Suprapubic skin (tissue), 3 donors: ENCODE data around the gene NRSN1.

Source experiments
- EP300 ChIP-seq: sonication (generic); formaldehyde crosslinking; IDR thresholded peaks from one replicate; pipeline ENCODE4 v1.6.1; 2017; ENCODE audit warnings: antibody characterized with exemption
- POLR2A ChIP-seq, 2 donors: fragments of 450-650 bp; IDR thresholded peaks; one replicate each; pipeline ENCODE4 v1.6.1; 2017; ENCODE audit warnings: antibody characterized with exemption in 2 of 2, mild to moderate bottlenecking in 2 of 2, moderate library complexity in 2 of 2
- TF ChIP-seq, protein P1 (sequence below), 2 donors: fragments of 200-600 bp in 1 of 2; fragments of 450-650 bp in 1 of 2; sonication (generic) in 1 of 2; IDR thresholded peaks; one replicate each; pipeline ENCODE4 v1.5.1; 2016 to 2019; ENCODE audit warnings: antibody characterized with exemption in 2 of 2, mild to moderate bottlenecking in 1 of 2, moderate library complexity in 1 of 2

DNA sequence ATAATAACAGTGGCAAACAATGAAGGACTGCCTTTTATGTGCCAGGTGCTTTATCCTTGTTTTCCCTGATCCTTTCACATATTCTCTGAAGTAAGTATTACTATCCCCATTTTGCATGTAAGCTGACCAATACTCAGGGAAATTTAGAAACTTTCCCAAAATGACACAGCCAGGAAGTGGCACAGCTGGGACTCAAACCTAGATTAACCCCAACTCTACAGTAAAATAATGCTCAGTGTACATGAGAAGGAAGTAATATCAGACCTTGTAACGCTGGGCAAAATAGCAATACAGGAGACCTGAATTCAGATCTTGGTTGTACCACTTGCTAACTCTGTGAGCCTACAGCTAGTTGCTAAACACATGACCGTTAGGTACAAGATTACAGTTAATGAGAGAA is 26.8 kb upstream of the NRSN1 start:
- no peak for TF ChIP-seq POLR2A (IDR thresholded peaks at IDR 0.05)
- TF ChIP-seq, protein P1, sequence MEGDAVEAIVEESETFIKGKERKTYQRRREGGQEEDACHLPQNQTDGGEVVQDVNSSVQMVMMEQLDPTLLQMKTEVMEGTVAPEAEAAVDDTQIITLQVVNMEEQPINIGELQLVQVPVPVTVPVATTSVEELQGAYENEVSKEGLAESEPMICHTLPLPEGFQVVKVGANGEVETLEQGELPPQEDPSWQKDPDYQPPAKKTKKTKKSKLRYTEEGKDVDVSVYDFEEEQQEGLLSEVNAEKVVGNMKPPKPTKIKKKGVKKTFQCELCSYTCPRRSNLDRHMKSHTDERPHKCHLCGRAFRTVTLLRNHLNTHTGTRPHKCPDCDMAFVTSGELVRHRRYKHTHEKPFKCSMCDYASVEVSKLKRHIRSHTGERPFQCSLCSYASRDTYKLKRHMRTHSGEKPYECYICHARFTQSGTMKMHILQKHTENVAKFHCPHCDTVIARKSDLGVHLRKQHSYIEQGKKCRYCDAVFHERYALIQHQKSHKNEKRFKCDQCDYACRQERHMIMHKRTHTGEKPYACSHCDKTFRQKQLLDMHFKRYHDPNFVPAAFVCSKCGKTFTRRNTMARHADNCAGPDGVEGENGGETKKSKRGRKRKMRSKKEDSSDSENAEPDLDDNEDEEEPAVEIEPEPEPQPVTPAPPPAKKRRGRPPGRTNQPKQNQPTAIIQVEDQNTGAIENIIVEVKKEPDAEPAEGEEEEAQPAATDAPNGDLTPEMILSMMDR (IDR thresholded peaks at IDR 0.05) = no peak
- no peak for TF ChIP-seq EP300
